OCI-LY3 (cell line): Measurements from ENCODE around the gene WDR83.
A peak's percentile ranks its signal among the peaks of the same experiment; 100 is the strongest.
"Not testable (repeated sequence)": the region's sequence is repeated elsewhere in the genome, so short reads cannot be mapped to it uniquely, and the experiment has no call there.

ENCODE experiments used
- H2AFZ ChIP-seq: fragments of 200-600, 300-600 bp; shearing (Covaris generic); 2 replicates; pipeline ENCODE4 v1.6.0; 2014; ENCODE audit warnings: antibody characterized with exemption, low read depth, low read length
- H3K27ac ChIP-seq: fragments of 200-600, 300-600 bp; sonication (generic); 2 replicates; pipeline ENCODE4 v1.5.1; 2014; ENCODE audit warnings: mild to moderate bottlenecking, low read length, moderate library complexity, mixed read lengths
- H3K27me3 ChIP-seq: fragments of 200-600, 300-600 bp; sonication (generic); 2 replicates; pipeline ENCODE4 v1.6.1; 2014; ENCODE audit warnings: low read depth, low read length, mixed read lengths
- H3K36me3 ChIP-seq: fragments of 200-600, 300-600 bp; sonication (generic); replicated peaks from 2 replicates; pipeline ENCODE3; 2014; ENCODE audit warnings: low read depth, low read length, mixed read lengths
- H3K4me1 ChIP-seq: fragments of 300-600, 200-600 bp; sonication (generic); 2 replicates; pipeline ENCODE4 v1.6.1; 2014; ENCODE audit warnings: low read length, mixed read lengths
- H3K4me2 ChIP-seq: fragments of 200-600, 300-600 bp; sonication (generic); 2 replicates; pipeline ENCODE4 v1.6.1; 2014; ENCODE audit warnings: low read length, mixed read lengths
- H3K4me3 ChIP-seq: fragments of 300-600, 200-600 bp; sonication (generic); 2 replicates; pipeline ENCODE4 v1.5.1; 2014; ENCODE audit warnings: antibody characterized with exemption, mild to moderate bottlenecking, low read length, moderate library complexity
- H3K79me2 ChIP-seq: fragments of 300-600, 200-600 bp; shearing (Covaris generic); 2 replicates; pipeline ENCODE4 v1.6.1; 2014; ENCODE audit warnings: mild to moderate bottlenecking, low read length, mixed read lengths
- H3K9ac ChIP-seq: fragments of 300-600, 200-600 bp; shearing (Covaris generic); 2 replicates; pipeline ENCODE4 v1.6.0; 2014; ENCODE audit warnings: mild to moderate bottlenecking, low read length, moderate library complexity
- H3K9me3 ChIP-seq: fragments of 200-600, 300-600 bp; shearing (Covaris generic); 2 replicates; pipeline ENCODE4 v1.6.1; 2014; ENCODE audit warnings: low read length, mixed read lengths; ENCODE audit not compliant: insufficient read depth
- H4K20me1 ChIP-seq: fragments of 200-600, 300-600 bp; sonication (generic); 2 replicates; pipeline ENCODE4 v1.6.1; 2016; ENCODE audit warnings: low read length, mixed read lengths; ENCODE audit not compliant: insufficient read depth
- EZH2phosphoT487 ChIP-seq: fragments of 200-600 bp; shearing (Covaris generic); IDR thresholded peaks from 2 replicates; pipeline ENCODE4 v1.6.1; 2018; ENCODE audit warnings: antibody characterized with exemption, mixed run types, low read depth
- TF ChIP-seq, protein P1 (sequence below): fragments of 200-600, 300-600 bp; sonication (generic); IDR thresholded peaks from 2 replicates; pipeline ENCODE4 v1.5.1; 2014; ENCODE audit warnings: antibody characterized with exemption, low read length, low read depth

Gene WDR83

DNA sequence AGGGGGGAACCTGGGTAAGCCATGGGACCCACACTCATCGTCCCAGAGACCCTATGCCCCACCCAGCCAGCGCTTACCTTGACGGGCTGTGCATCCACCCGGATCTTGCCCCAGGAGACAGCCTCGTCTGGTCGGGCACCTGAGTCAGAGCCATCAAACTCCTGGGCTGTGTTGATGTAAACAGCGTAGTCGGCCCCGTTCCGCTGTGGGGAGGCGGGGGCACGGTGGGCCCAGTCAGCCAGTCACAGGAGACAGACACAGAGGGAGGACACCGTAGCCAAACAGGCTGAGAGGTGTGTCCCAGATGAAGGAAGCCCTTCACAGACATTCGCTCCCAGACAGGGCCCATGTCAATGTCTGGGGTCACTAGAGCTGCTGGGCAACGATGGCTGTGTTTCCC, 9.3 kb downstream of the WDR83 start:
- no peaks in the 10 kb centered on the region for H3K9me3 ChIP-seq
- H3K27me3 ChIP-seq = no peaks in the 10 kb centered on the region
- peaks cover 25% of the 10 kb centered on the region for H3K79me2 ChIP-seq
- H3K36me3 ChIP-seq = peaks cover 55% of the 10 kb centered on the region
- H2AFZ ChIP-seq = no peak overlapping the region
- peaks cover 5% of the 10 kb centered on the region; the same call in 1 of the 2 replicates for H3K4me1 ChIP-seq
- H3K4me2 ChIP-seq = no peak overlapping the region
- no peak overlapping the region for H3K9ac ChIP-seq
- no peak overlapping the region for H3K4me3 ChIP-seq
- no peak overlapping the region for H3K27ac ChIP-seq
- H4K20me1 ChIP-seq = peaks cover 10% of the 10 kb centered on the region; the same call in 1 of the 2 replicates
- TF ChIP-seq EZH2phosphoT487 = no peak
- TF ChIP-seq, protein P1, sequence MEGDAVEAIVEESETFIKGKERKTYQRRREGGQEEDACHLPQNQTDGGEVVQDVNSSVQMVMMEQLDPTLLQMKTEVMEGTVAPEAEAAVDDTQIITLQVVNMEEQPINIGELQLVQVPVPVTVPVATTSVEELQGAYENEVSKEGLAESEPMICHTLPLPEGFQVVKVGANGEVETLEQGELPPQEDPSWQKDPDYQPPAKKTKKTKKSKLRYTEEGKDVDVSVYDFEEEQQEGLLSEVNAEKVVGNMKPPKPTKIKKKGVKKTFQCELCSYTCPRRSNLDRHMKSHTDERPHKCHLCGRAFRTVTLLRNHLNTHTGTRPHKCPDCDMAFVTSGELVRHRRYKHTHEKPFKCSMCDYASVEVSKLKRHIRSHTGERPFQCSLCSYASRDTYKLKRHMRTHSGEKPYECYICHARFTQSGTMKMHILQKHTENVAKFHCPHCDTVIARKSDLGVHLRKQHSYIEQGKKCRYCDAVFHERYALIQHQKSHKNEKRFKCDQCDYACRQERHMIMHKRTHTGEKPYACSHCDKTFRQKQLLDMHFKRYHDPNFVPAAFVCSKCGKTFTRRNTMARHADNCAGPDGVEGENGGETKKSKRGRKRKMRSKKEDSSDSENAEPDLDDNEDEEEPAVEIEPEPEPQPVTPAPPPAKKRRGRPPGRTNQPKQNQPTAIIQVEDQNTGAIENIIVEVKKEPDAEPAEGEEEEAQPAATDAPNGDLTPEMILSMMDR = no peak

DNA sequence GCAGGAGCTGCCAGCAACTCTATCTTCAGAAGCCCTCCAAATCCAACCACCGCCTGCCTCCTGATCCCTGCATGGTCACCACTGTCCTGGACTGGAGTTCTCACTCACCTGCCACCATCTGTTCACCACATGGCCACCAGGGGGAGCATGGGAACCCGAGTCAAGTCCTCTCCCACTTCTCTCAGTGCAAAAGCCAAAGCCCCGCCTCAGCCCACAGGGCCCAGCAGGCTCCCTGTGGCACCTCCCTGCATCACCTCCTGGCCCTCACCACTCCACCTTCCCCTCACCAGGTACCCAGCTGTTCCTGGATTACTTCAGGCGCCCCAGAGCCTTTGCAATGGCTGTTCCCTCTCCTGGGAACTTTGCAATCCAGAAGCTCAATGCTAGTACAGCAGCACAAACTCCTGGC, 9.8 kb downstream of the WDR83 start:
- H3K27me3 ChIP-seq = no peaks in the 10 kb centered on the region
- H4K20me1 ChIP-seq = peaks cover 10% of the 10 kb centered on the region; the same call in 1 of the 2 replicates
- no peak overlapping the region for H2AFZ ChIP-seq
- no peak overlapping the region for H3K4me2 ChIP-seq
- TF ChIP-seq, protein P1 = peak; percentile 88
- TF ChIP-seq EZH2phosphoT487 = no peak
- peaks cover 5% of the 10 kb centered on the region; the same call in 1 of the 2 replicates for H3K4me1 ChIP-seq
- H3K27ac ChIP-seq = no peak overlapping the region
- peaks cover 26% of the 10 kb centered on the region for H3K79me2 ChIP-seq
- H3K36me3 ChIP-seq = peaks cover 55% of the 10 kb centered on the region
- H3K9ac ChIP-seq = no peak overlapping the region
- no peaks in the 10 kb centered on the region for H3K9me3 ChIP-seq
- H3K4me3 ChIP-seq = no peak overlapping the region

DNA sequence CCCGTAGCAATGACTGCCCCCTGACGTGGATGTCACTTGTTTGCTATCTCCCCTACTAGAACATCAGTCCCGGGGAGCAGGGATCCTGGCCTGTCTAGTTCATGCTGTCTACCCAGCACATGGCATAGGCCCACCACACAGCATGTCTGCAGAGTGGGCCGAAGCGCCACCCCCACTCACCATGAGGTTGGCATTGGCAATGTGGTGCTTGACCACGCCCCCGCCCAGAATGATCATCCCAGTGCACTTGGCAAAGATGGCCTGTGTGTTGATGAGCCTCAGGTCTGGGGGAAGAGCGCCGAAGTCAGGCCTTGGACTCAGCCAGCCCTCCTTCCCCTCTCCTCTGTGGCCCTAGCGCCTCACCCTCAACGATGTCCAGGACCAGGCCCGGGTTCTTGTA, 10.3 kb downstream of the WDR83 start:
- no peak overlapping the region for H3K4me3 ChIP-seq
- no peaks in the 10 kb centered on the region for H3K27me3 ChIP-seq
- no peak overlapping the region for H3K9ac ChIP-seq
- H3K9me3 ChIP-seq = no peaks in the 10 kb centered on the region
- peaks cover 10% of the 10 kb centered on the region; the same call in 1 of the 2 replicates for H4K20me1 ChIP-seq
- H3K36me3 ChIP-seq = peaks cover 55% of the 10 kb centered on the region
- no peak overlapping the region for H3K27ac ChIP-seq
- TF ChIP-seq EZH2phosphoT487 = no peak
- TF ChIP-seq, protein P1 = no peak
- H3K4me1 ChIP-seq = peaks cover 5% of the 10 kb centered on the region; the same call in 1 of the 2 replicates
- H2AFZ ChIP-seq = no peak overlapping the region
- peaks cover 26% of the 10 kb centered on the region for H3K79me2 ChIP-seq
- no peak overlapping the region for H3K4me2 ChIP-seq

DNA sequence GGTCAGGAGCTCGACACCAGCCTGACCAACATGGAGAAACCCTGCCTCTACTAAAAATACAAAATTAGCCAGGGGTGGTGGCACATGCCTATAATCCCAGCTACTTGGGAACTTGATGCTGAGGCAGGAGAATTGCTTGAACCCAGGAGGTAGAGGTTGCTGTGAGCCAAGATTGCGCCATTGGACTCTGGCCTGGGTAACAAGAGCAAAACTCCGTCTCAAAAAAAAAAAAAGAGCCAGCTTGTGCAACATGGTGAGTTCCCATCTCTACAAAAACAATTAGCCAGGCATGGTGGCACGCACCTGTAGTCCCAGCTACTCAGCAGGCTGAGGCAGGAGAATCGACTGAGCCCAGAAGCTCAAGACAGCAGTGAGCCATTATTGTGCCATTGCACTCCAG, 11.4 kb downstream of the WDR83 start:
- not testable (repeated sequence) for H3K9ac ChIP-seq, H3K27me3 ChIP-seq, H2AFZ ChIP-seq, H3K4me2 ChIP-seq, H3K4me3 ChIP-seq, H3K9me3 ChIP-seq, H3K4me1 ChIP-seq, H4K20me1 ChIP-seq, H3K27ac ChIP-seq
- H3K79me2 ChIP-seq = peaks cover 26% of the 10 kb centered on the region
- H3K36me3 ChIP-seq = peaks cover 53% of the 10 kb centered on the region
